Lung (tissue), 12 donors: ENCODE measurements around the gene KDM4C. TPM values are rescaled to one million over a fixed set of nuclear protein-coding genes. Genes with fewer than 3 reads are reported as not detected.

Experiments
- ATAC-seq: fragments of 200-7000 bp; cut with Tn5 transposase; one replicate; pipeline ENCODE4 v1.9.1; 2020; ENCODE audit warnings: moderate number of reproducible peaks; ENCODE audit not compliant: insufficient read depth, low FRiP score
- DNase-seq, 3 donors: peaks; one replicate each; pipeline ENCODE4 v3.0.0-alpha.2; 2013 to 2017
- H3K27ac ChIP-seq, 2 donors: one replicate each; pipeline ENCODE4 v1.5.1; 2013; ENCODE audit warnings: mild to moderate bottlenecking in 2 of 2, moderate library complexity in 2 of 2, control low read depth in 1 of 2, inconsistent platforms in 1 of 2, low read depth in 1 of 2, low read length in 1 of 2
- H3K27me3 ChIP-seq, 3 donors: one replicate each; pipeline ENCODE4 v1.5.1; 2013; ENCODE audit warnings: low read length in 2 of 3; ENCODE audit not compliant: control insufficient read depth in 3 of 3, insufficient read depth in 3 of 3
- H3K36me3 ChIP-seq, 4 donors: one replicate each; pipeline ENCODE4 v1.5.1; 2013; ENCODE audit warnings: low read length in 4 of 4, mild to moderate bottlenecking in 1 of 4, moderate library complexity in 1 of 4; ENCODE audit not compliant: control insufficient read depth in 4 of 4, insufficient read depth in 4 of 4
- H3K4me1 ChIP-seq, 5 donors: one replicate each; pipeline ENCODE4 v1.5.1; 2013; ENCODE audit warnings: low read length in 5 of 5, mild to moderate bottlenecking in 2 of 5, moderate library complexity in 1 of 5; ENCODE audit not compliant: control insufficient read depth in 5 of 5, insufficient read depth in 5 of 5
- H3K4me3 ChIP-seq: one replicate; pipeline ENCODE4 v1.5.1; 2013; ENCODE audit warnings: mild to moderate bottlenecking, control low read depth, moderate library complexity
- H3K9ac ChIP-seq, 2 donors: one replicate each; pipeline ENCODE4 v1.5.1; 2013; ENCODE audit warnings: low read length in 2 of 2, control low read depth in 1 of 2; ENCODE audit not compliant: insufficient read depth in 1 of 2
- H3K9me3 ChIP-seq, 4 donors: one replicate each; pipeline ENCODE4 v1.5.1; 2013; ENCODE audit warnings: low read length in 3 of 4, mild to moderate bottlenecking in 1 of 4, moderate library complexity in 1 of 4; ENCODE audit not compliant: control insufficient read depth in 4 of 4, insufficient read depth in 3 of 4
- WGBS, 2 donors: extraction: QIAGEN DNeasy Blood & Tissue Kit; methylation state at CpG; one replicate each; pipeline ENCODE4 v1.1.7; 2013; 5-methylcytosine and 5-hydroxymethylcytosine counted together
- polyA plus RNA-seq, 2 donors: library from polyadenylated mRNA; stranded (reverse); fragments of 200-250 nt; gene quantifications; one replicate each; pipeline ENCODE4 v1.2.1, GENCODE V29; 2013
- total RNA-seq, 2 donors: library from RNA; depleted of rRNA in 1 of 2; stranded (reverse); fragments of >200 nt in 1 of 2; gene quantifications; one replicate each; pipeline ENCODE4 v1.2.1, GENCODE V29; 2014 to 2021
- TF ChIP-seq, protein P1 (sequence below): IDR thresholded peaks from 2 replicates; pipeline ENCODE4 v1.5.1; 2012; ENCODE audit warnings: mild to moderate bottlenecking; ENCODE audit errors: control extremely low read depth, extremely low read depth
- donor health status: control.
- donor health status: control.
- donor health status: Bipolar disorder and iron deficiency.
- donor health status: healthy.
- donor health status: DM: yes; HTN: yes; CAD: no.

Gene KDM4C
- total and polyA plus RNA-seq, 4 donors, result 7.1 to 78.5 (median 25.0) TPM

- H3K4me1 ChIP-seq, result peaks cover 0 to 48% (median 4%) of the 10 kb centered on the region in 5 donors
- H3K27ac ChIP-seq, result no peak overlapping the region
- DNase-seq, result no peak
- no peak for ATAC-seq
- no peaks in the 10 kb centered on the region for H3K36me3 ChIP-seq
- H3K4me3 ChIP-seq, result no peak overlapping the region
- peaks cover 0 to 2% (median 0%) of the 10 kb centered on the region in 4 donors for H3K9me3 ChIP-seq
- no peaks in the 10 kb centered on the region for H3K27me3 ChIP-seq
- 90 to 97% methylated on average over 1 of the region's 1 CpG for WGBS, 2 donors
- no peak overlapping the region for H3K9ac ChIP-seq
- TF ChIP-seq, protein P1, sequence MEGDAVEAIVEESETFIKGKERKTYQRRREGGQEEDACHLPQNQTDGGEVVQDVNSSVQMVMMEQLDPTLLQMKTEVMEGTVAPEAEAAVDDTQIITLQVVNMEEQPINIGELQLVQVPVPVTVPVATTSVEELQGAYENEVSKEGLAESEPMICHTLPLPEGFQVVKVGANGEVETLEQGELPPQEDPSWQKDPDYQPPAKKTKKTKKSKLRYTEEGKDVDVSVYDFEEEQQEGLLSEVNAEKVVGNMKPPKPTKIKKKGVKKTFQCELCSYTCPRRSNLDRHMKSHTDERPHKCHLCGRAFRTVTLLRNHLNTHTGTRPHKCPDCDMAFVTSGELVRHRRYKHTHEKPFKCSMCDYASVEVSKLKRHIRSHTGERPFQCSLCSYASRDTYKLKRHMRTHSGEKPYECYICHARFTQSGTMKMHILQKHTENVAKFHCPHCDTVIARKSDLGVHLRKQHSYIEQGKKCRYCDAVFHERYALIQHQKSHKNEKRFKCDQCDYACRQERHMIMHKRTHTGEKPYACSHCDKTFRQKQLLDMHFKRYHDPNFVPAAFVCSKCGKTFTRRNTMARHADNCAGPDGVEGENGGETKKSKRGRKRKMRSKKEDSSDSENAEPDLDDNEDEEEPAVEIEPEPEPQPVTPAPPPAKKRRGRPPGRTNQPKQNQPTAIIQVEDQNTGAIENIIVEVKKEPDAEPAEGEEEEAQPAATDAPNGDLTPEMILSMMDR, result no peak
Observed at GRCh38 chr9:6783753-6784152, 26.0 kb downstream of the KDM4C start.

DNA sequence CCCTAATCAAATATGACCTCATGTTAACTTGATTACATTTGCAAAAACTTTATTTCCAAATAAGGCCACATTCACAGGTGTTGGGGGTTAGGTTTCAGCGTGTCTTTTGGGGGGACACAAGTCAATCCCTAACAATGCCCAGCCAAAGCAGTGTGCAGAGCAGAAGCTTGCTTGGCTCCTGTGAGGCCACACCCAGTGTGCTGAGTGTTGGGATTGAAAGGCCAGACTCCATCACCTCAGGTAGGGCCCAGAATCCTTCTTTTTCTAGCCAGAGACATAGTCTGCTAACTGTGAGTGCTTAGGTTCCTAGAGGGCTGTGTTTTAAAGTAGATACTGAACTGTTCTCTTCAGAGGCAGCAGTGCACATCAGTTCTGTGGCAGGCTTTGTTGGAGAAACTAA is 27.9 kb downstream of the KDM4C start:
- Histone ChIP-seq H3K27ac (peak overlapping the region in 1 of 2 donors; percentile 40), H3K9me3 (no peaks in the 10 kb centered on the region), H3K4me1 (peaks cover 0 to 35% (median 0%) of the 10 kb centered on the region in 5 donors), H3K9ac (no peak overlapping the region), H3K36me3 (no peaks in the 10 kb centered on the region), H3K27me3 (no peaks in the 10 kb centered on the region), H3K4me3 (no peak overlapping the region)
- WGBS, 2 donors, result 84 to 89% methylated on average over 1 of the region's 1 CpG
- DNase-seq (no peak), ATAC-seq (no peak)
- TF ChIP-seq, protein P1, result no peak

DNA sequence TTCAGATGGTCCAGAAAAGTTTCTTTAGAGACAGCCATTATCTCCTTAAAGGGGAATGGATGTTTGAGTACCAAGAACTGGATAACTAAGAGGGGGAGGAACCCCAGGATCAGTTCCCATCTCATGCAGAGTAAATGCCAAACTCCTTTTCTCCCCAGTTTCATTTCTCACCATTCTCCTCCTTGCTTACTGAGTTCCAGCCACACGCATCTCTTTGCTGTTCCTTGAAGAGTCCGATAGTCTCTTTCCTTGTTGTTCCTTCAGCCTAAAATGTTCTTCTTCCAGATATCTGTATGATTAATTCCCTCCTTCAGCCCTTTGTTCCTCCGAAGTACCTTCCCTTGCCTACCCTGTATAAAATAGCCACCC is 30.0 kb downstream of the KDM4C start:
- no peaks in the 10 kb centered on the region for H3K36me3 ChIP-seq
- H3K4me1 ChIP-seq, result peaks cover 0 to 18% (median 0%) of the 10 kb centered on the region in 5 donors
- H3K4me3 ChIP-seq, result no peak overlapping the region
- no peak for ATAC-seq
- no peak for DNase-seq
- H3K9ac ChIP-seq, result no peak overlapping the region
- 83 to 88% methylated on average over 3 of the region's 3 CpGs for WGBS, 2 donors
- H3K9me3 ChIP-seq, result no peaks in the 10 kb centered on the region
- TF ChIP-seq, protein P1, result no peak
- H3K27ac ChIP-seq, result peak overlapping the region in 1 of 2 donors; percentile 53
- no peaks in the 10 kb centered on the region for H3K27me3 ChIP-seq
